Neuronal stem cell (in vitro differentiated cells): Measurements from ENCODE around the gene KRT3.

Experiments
- DNase-seq: peaks from one replicate; pipeline ENCODE4 v3.0.0-alpha.2; 2013; ENCODE audit warnings: low spot score
- H2AFZ ChIP-seq: one replicate; pipeline ENCODE4 v1.6.1; 2013; ENCODE audit warnings: mild to moderate bottlenecking, low read length, inconsistent platforms
- H2AK5ac ChIP-seq: 2 replicates; pipeline ENCODE4 v1.6.1; 2013; ENCODE audit warnings: low read depth, mild to moderate bottlenecking, inconsistent platforms, low read length, moderate library complexity, mixed read lengths
- H2BK120ac ChIP-seq: 2 replicates; pipeline ENCODE4 v1.6.1; 2013; ENCODE audit warnings: low read depth, mild to moderate bottlenecking, inconsistent platforms, low read length, moderate library complexity, mixed read lengths
- H2BK12ac ChIP-seq: one replicate; pipeline ENCODE4 v1.6.1; 2013; ENCODE audit warnings: low read length, inconsistent platforms
- H2BK15ac ChIP-seq: 2 replicates; pipeline ENCODE4 v1.6.1; 2013; ENCODE audit warnings: mild to moderate bottlenecking, low read length, inconsistent platforms, mixed read lengths
- H2BK5ac ChIP-seq: one replicate; pipeline ENCODE4 v1.6.1; 2013; ENCODE audit warnings: inconsistent platforms, mild to moderate bottlenecking, low read length, moderate library complexity
- H3K14ac ChIP-seq: one replicate; pipeline ENCODE4 v1.6.1; 2013; ENCODE audit warnings: low read length, inconsistent platforms
- H3K18ac ChIP-seq: 2 replicates; pipeline ENCODE4 v1.6.1; 2013; ENCODE audit warnings: low read length, inconsistent platforms
- H3K23ac ChIP-seq: 2 replicates; pipeline ENCODE4 v1.6.1; 2013; ENCODE audit warnings: low read depth, mild to moderate bottlenecking, mixed read lengths, low read length, inconsistent platforms; ENCODE audit not compliant: poor library complexity
- H3K27ac ChIP-seq: replicated peaks from 3 replicates; pipeline ENCODE4 v1.5.1; 2013; ENCODE audit warnings: low read length, inconsistent platforms
- H3K27me3 ChIP-seq, 3 experiments: 2 replicates each; pipeline ENCODE4 v1.6.1; 2013; ENCODE audit warnings: low read length in 3 of 3, mild to moderate bottlenecking in 2 of 3, inconsistent platforms in 1 of 3, low read depth in 1 of 3, mixed read lengths in 1 of 3, moderate library complexity in 1 of 3; ENCODE audit not compliant: control insufficient read depth in 3 of 3, insufficient read depth in 3 of 3
- H3K36me3 ChIP-seq, 2 donors: replicated peaks in 1 of 2; 2 replicates each; pipeline ENCODE4 v1.6.1; 2013; ENCODE audit warnings: low read length in 2 of 2; ENCODE audit not compliant: control insufficient read depth in 2 of 2, insufficient read depth in 2 of 2
- H3K4ac ChIP-seq: 2 replicates; pipeline ENCODE4 v1.6.1; 2013; ENCODE audit warnings: inconsistent platforms, mild to moderate bottlenecking, low read length, moderate library complexity
- H3K4me1 ChIP-seq, 2 donors: 1 replicate in 1 of 2; 2 replicates in 1 of 2; pipeline ENCODE4 v1.6.1; 2013; ENCODE audit warnings: low read length in 2 of 2, low read depth in 1 of 2; ENCODE audit not compliant: control insufficient read depth in 2 of 2, insufficient read depth in 1 of 2
- H3K4me2 ChIP-seq: one replicate; pipeline ENCODE4 v1.6.1; 2013; ENCODE audit warnings: mild to moderate bottlenecking, low read length, inconsistent platforms; ENCODE audit not compliant: insufficient read depth, poor library complexity, severe bottlenecking
- H3K4me3 ChIP-seq, 2 donors: 2 replicates each; pipeline ENCODE4 v1.5.1; 2013; ENCODE audit warnings: low read length in 2 of 2, mild to moderate bottlenecking in 2 of 2, inconsistent platforms in 1 of 2, moderate library complexity in 1 of 2
- H3K79me1 ChIP-seq: one replicate; pipeline ENCODE4 v1.6.1; 2013; ENCODE audit warnings: low read depth, mild to moderate bottlenecking, inconsistent platforms, low read length, moderate library complexity
- H3K9ac ChIP-seq: one replicate; pipeline ENCODE4 v1.6.1; 2013; ENCODE audit warnings: mild to moderate bottlenecking, low read depth, low read length, inconsistent platforms; ENCODE audit not compliant: poor library complexity
- H3K9me3 ChIP-seq, 2 donors: replicated peaks in 1 of 2; 2 replicates each; pipeline versions ENCODE3 to v1.6.1; 2013; ENCODE audit warnings: low read length in 2 of 2, mild to moderate bottlenecking in 2 of 2, inconsistent platforms in 1 of 2, low read depth in 1 of 2, mixed read lengths in 1 of 2, moderate library complexity in 1 of 2; ENCODE audit not compliant: control insufficient read depth in 2 of 2, insufficient read depth in 1 of 2
- H4K8ac ChIP-seq: one replicate; pipeline ENCODE4 v1.6.1; 2013; ENCODE audit warnings: low read depth, mild to moderate bottlenecking, inconsistent platforms, low read length, moderate library complexity
- H4K91ac ChIP-seq: one replicate; pipeline ENCODE4 v1.6.1; 2013; ENCODE audit warnings: low read length, low read depth, mild to moderate bottlenecking, inconsistent platforms; ENCODE audit not compliant: poor library complexity
- WGBS, 2 donors: extraction: QIAGEN DNeasy Blood & Tissue Kit; methylation state at CpG; one replicate each; pipeline ENCODE4 v1.1.7; 2013; ENCODE audit warnings: missing lambda C conversion rate in 2 of 2, mixed read lengths in 1 of 2; ENCODE audit not compliant: insufficient read length in 2 of 2, insufficient replicate concordance in 1 of 2; ENCODE audit errors: extremely low coverage in 2 of 2; 5-methylcytosine and 5-hydroxymethylcytosine counted together

Gene KRT3

GRCh38 chr12:52748578-52748977 lies 47.3 kb downstream of the KRT3 start:
- H3K27me3 ChIP-seq: no peaks in the 10 kb centered on the region
- no peak overlapping the region for H3K4me2 ChIP-seq
- H3K23ac ChIP-seq: no peak overlapping the region
- H3K9ac ChIP-seq: no peak overlapping the region
- H4K91ac ChIP-seq: no peak overlapping the region
- H3K27ac ChIP-seq: no peak overlapping the region
- no peak overlapping the region for H2AFZ ChIP-seq
- peaks cover 0 to 2% of the 10 kb centered on the region in 2 donors for H3K9me3 ChIP-seq
- H3K4me1 ChIP-seq: no peaks in the 10 kb centered on the region
- H3K14ac ChIP-seq: no peak overlapping the region
- H3K36me3 ChIP-seq: no peaks in the 10 kb centered on the region
- H2BK5ac ChIP-seq: no peak overlapping the region
- H3K4me3 ChIP-seq: no peak overlapping the region
- H2BK15ac ChIP-seq: no peak overlapping the region
- no peak overlapping the region for H3K18ac ChIP-seq
- H2BK120ac ChIP-seq: no peak overlapping the region
- H3K4ac ChIP-seq: no peak overlapping the region
- no peak overlapping the region for H2BK12ac ChIP-seq
- no peak overlapping the region for H4K8ac ChIP-seq
- DNase-seq: no peak
- H2AK5ac ChIP-seq: no peak overlapping the region
- WGBS, 2 donors: no CpG with 5 or more reads among the region's 14 CpGs
- H3K79me1 ChIP-seq: no peaks in the 10 kb centered on the region

GRCh38 chr12:52745554-52745953 lies 50.4 kb downstream of the KRT3 start:
- H3K27me3 ChIP-seq: no peaks in the 10 kb centered on the region
- H2AK5ac ChIP-seq: no peak overlapping the region
- no peak overlapping the region for H2BK5ac ChIP-seq
- no peak overlapping the region for H3K14ac ChIP-seq
- no peak overlapping the region for H3K4ac ChIP-seq
- no peak overlapping the region for H3K9ac ChIP-seq
- DNase-seq: no peak
- no peak overlapping the region for H2BK120ac ChIP-seq
- no peaks in the 10 kb centered on the region for H3K4me1 ChIP-seq
- no peak overlapping the region for H2BK12ac ChIP-seq
- no peak overlapping the region for H3K27ac ChIP-seq
- H3K18ac ChIP-seq: no peak overlapping the region
- no peak overlapping the region for H4K91ac ChIP-seq
- H3K4me2 ChIP-seq: no peak overlapping the region
- no peak overlapping the region for H4K8ac ChIP-seq
- no peaks in the 10 kb centered on the region for H3K9me3 ChIP-seq
- H3K23ac ChIP-seq: no peak overlapping the region
- H2BK15ac ChIP-seq: no peak overlapping the region
- H2AFZ ChIP-seq: no peak overlapping the region
- H3K79me1 ChIP-seq: no peaks in the 10 kb centered on the region
- WGBS, 2 donors: no CpG with 5 or more reads among the region's 5 CpGs
- no peak overlapping the region for H3K4me3 ChIP-seq
- H3K36me3 ChIP-seq: no peaks in the 10 kb centered on the region

GRCh38 chr12:52744493-52745156 lies 51.3 kb downstream of the KRT3 start:
- no peaks in the 10 kb centered on the region for H3K36me3 ChIP-seq
- no peaks in the 10 kb centered on the region for H3K9me3 ChIP-seq
- no peaks in the 10 kb centered on the region for H3K79me1 ChIP-seq
- no peak overlapping the region for H3K27ac ChIP-seq
- no peak overlapping the region for H3K9ac ChIP-seq
- H4K8ac ChIP-seq: no peak overlapping the region
- H3K23ac ChIP-seq: no peak overlapping the region
- H3K4me3 ChIP-seq: no peak overlapping the region
- H2BK15ac ChIP-seq: no peak overlapping the region
- H3K4ac ChIP-seq: no peak overlapping the region
- no peak overlapping the region for H3K14ac ChIP-seq
- H2BK12ac ChIP-seq: no peak overlapping the region
- DNase-seq: no peak
- H2AFZ ChIP-seq: no peak overlapping the region
- H3K27me3 ChIP-seq: peaks cover 0 to 3% (median 0%) of the 10 kb centered on the region in 3 experiments
- H2BK5ac ChIP-seq: no peak overlapping the region
- no peak overlapping the region for H2BK120ac ChIP-seq
- no CpG with 5 or more reads among the region's 1 CpG for WGBS, 2 donors
- no peak overlapping the region for H3K18ac ChIP-seq
- no peaks in the 10 kb centered on the region for H3K4me1 ChIP-seq
- no peak overlapping the region for H4K91ac ChIP-seq
- no peak overlapping the region for H2AK5ac ChIP-seq
- no peak overlapping the region for H3K4me2 ChIP-seq

- DNase-seq: no peak
- no CpG with 5 or more reads among the region's 3 CpGs for WGBS, 2 donors
- Histone ChIP-seq H2BK12ac (no peak overlapping the region), H2BK5ac (no peak overlapping the region), H3K14ac (no peak overlapping the region), H2AFZ (no peak overlapping the region), H3K4me3 (no peak overlapping the region), H4K8ac (no peak overlapping the region), H3K4me1 (no peaks in the 10 kb centered on the region), H3K4me2 (no peak overlapping the region), H3K27me3 (peaks cover 0 to 3% (median 0%) of the 10 kb centered on the region in 3 experiments), H2BK15ac (no peak overlapping the region), H3K36me3 (no peaks in the 10 kb centered on the region), H3K23ac (no peak overlapping the region), H3K27ac (no peak overlapping the region), H3K4ac (no peak overlapping the region), H4K91ac (no peak overlapping the region), H3K79me1 (no peaks in the 10 kb centered on the region), H3K18ac (peak overlapping the region; percentile 19), H2BK120ac (no peak overlapping the region), H3K9ac (no peak overlapping the region), H2AK5ac (no peak overlapping the region), H3K9me3 (no peaks in the 10 kb centered on the region)
Observed at GRCh38 chr12:52742822-52743457, 53.0 kb downstream of the KRT3 start.
